ENCODE data around the gene RPUSD1. TPM values are rescaled to one million over a fixed set of nuclear protein-coding genes. Genes with fewer than 3 reads are reported as not detected.

RPUSD1 gene
- total and polyA plus RNA-seq, 2 of the 13 experiments (the other 11 are each of a cell fraction or from before 2014, with no cell fraction given) = 13.1 to 26.2 TPM

- TF ChIP-seq ARID5B (CRISPR knock-in tag; IDR thresholded peaks at IDR 0.05) (0 out of 2 replicates have a peak, but pooled peaks have one; percentile 14), REPIN1 (CRISPR knock-in tag; IDR thresholded peaks at IDR 0.05; ENCODE audit: borderline replicate concordance, low read depth) (no peak), CBX5 (CRISPR knock-in tag; IDR thresholded peaks at IDR 0.05; ENCODE audit: borderline replicate concordance) (no peak), ZSCAN25 (CRISPR knock-in tag; IDR thresholded peaks at IDR 0.05) (no peak), ZNF841 (CRISPR knock-in tag; IDR thresholded peaks at IDR 0.05; ENCODE audit: borderline replicate concordance) (no peak), SATB2 (CRISPR knock-in tag; IDR thresholded peaks at IDR 0.05) (no peak), ZNF784 (CRISPR knock-in tag; IDR thresholded peaks at IDR 0.05; ENCODE audit: borderline replicate concordance) (no peak), ARNTL (CRISPR knock-in tag; IDR thresholded peaks at IDR 0.05) (peak; percentile 55; the same call in 1 of the 2 replicates), TFAP4 (IDR thresholded peaks at IDR 0.05; ENCODE audit: borderline replicate concordance, low read depth) (0 out of 2 replicates have a peak, but pooled peaks have one; percentile 21), AKAP8 (CRISPR knock-in tag; IDR thresholded peaks at IDR 0.05) (0 out of 2 replicates have a peak, but pooled peaks have one; percentile 31), ZFX (CRISPR knock-in tag; IDR thresholded peaks at IDR 0.05; ENCODE audit: low read depth) (peak; percentile 63; the same call in 1 of the 2 replicates), MED1 (CRISPR knock-in tag; IDR thresholded peaks at IDR 0.05) (0 out of 2 replicates have a peak, but pooled peaks have one; percentile 22), SNRNP70 (IDR thresholded peaks at IDR 0.05; ENCODE audit: low read depth, low read length) (no peak), MXD3 (CRISPR knock-in tag; IDR thresholded peaks at IDR 0.05) (no peak), PATZ1 (CRISPR knock-in tag; IDR thresholded peaks at IDR 0.05) (peak; percentile 38), NCOR1 (IDR thresholded peaks at IDR 0.05; ENCODE audit: borderline replicate concordance, low read length) (no peak), ZNF766 (CRISPR knock-in tag; IDR thresholded peaks at IDR 0.05; ENCODE audit: borderline replicate concordance) (no peak)
- TF ChIP-seq, protein P1, sequence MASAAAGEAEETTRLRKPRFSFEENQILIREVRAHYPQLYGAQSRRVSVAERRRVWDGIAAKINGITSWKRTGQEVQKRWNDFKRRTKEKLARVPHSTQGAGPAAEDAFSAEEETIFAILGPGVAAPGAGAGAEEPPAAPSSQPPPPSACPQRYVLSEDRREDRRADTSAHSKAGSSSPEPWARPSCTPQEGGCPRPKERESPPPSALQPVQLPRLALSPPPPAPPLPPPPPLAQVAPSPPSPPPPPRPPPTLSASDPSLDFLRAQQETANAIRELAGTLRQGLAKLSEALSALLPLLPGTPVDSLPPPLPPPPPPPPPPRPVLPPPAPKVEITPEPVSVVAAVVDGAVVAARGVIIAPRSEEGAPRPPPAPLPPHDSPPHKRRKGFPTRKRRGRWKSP (CRISPR knock-in tag; IDR thresholded peaks at IDR 0.05) = no peak
Measured at GRCh38 chr16:760545-761343, 27.4 kb downstream of the RPUSD1 start, which contains the start of gene MSLN (continued).
